Neural crest cell (in vitro differentiated cells): Measurements from ENCODE around the gene SNX9. TPM values are rescaled to one million over a fixed set of nuclear protein-coding genes. Genes with fewer than 3 reads are reported as not detected.
"Not testable (repeated sequence)": the region's sequence is repeated elsewhere in the genome, so short reads cannot be mapped to it uniquely, and the experiment has no call there.

Experiments used
- DNase-seq: peaks from one replicate; pipeline ENCODE4 v3.0.0; 2021; ENCODE audit warnings: low read depth, mixed read lengths, low spot score
- H3K27ac Mint-ChIP-seq: one replicate; pipeline ENCODE4 v1.8.0; 2021; ENCODE audit warnings: mild to moderate bottlenecking, mixed read lengths; ENCODE audit not compliant: unreplicated experiment
- H3K27me3 Mint-ChIP-seq: 2 replicates; pipeline ENCODE4 v1.8.0; 2021; ENCODE audit warnings: low read depth, mild to moderate bottlenecking, mixed read lengths
- H3K36me3 Mint-ChIP-seq: 2 replicates; pipeline ENCODE4 v1.8.0; 2021; ENCODE audit warnings: low read depth, mild to moderate bottlenecking, mixed read lengths
- H3K4me1 Mint-ChIP-seq: 2 replicates; pipeline ENCODE4 v1.8.0; 2021; ENCODE audit warnings: mixed read lengths
- H3K4me3 Mint-ChIP-seq: one replicate; pipeline ENCODE4 v1.8.0; 2021; ENCODE audit warnings: mild to moderate bottlenecking, mixed read lengths
- H3K9me3 Mint-ChIP-seq: 2 replicates; pipeline ENCODE4 v1.8.0; 2021; ENCODE audit warnings: mixed read lengths
- total RNA-seq: library from RNA; stranded (reverse); gene quantifications from 2 replicates; pipeline ENCODE4 v1.2.1, GENCODE V29; 2021
- TF ChIP-seq, protein P1 (sequence below): fragments of 200-600 bp; sonication (generic); conservative IDR thresholded peaks from 2 replicates; pipeline ENCODE4 v1.5.0; 2021; ENCODE audit warnings: antibody characterized with exemption, mild to moderate bottlenecking

Gene SNX9
- total RNA-seq, 1 donor from 2014 or later, result 18.1 TPM

DNA sequence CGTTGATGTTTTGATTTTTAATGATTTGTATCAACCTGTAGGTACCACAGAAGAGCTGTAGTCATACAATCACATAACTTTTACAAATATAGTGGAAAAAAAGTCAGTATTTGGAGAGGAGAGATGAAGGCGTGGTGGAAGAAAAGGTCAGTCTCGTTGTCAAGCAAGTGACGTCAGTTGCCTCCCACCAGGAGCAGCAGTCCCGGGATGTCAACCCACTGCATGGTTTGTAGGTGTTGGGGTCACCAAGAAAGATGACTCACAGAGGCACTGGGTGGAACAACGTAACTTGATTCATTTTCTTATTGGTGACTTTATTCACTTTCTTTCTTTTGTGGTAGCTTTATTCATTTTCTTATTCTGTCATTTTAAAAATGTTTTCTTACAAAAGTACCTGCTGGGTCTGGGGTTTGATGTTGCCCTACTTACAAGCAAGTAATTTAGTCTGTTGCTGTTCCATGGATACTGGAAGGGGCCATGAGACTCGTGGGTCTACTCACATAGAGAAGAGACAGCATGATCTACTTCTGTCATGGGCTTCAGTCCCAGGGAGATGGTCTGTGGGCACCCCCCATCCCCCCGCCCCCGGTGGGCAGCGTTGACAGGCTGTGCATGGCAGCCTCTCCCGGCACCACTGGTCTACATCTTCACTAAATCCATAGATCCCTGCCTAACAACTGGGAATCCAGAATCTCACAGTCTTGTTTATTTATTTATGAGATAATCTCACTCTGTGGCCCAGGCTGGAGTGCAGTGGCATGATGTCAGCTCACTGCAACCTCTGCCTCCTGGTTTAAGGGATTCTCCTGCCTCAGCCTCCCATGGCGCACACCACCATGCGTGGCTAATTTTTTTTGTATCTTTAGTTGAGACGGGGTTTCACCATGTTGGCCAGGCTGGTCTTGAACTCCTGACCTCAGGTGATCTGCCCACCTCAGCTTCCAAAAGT lies 122.2 kb downstream of the SNX9 start:
- TF ChIP-seq, protein P1, sequence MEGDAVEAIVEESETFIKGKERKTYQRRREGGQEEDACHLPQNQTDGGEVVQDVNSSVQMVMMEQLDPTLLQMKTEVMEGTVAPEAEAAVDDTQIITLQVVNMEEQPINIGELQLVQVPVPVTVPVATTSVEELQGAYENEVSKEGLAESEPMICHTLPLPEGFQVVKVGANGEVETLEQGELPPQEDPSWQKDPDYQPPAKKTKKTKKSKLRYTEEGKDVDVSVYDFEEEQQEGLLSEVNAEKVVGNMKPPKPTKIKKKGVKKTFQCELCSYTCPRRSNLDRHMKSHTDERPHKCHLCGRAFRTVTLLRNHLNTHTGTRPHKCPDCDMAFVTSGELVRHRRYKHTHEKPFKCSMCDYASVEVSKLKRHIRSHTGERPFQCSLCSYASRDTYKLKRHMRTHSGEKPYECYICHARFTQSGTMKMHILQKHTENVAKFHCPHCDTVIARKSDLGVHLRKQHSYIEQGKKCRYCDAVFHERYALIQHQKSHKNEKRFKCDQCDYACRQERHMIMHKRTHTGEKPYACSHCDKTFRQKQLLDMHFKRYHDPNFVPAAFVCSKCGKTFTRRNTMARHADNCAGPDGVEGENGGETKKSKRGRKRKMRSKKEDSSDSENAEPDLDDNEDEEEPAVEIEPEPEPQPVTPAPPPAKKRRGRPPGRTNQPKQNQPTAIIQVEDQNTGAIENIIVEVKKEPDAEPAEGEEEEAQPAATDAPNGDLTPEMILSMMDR, result no peak
- Mint-ChIP-seq H3K27me3 (no peaks in the 10 kb centered on the region), H3K36me3 (peaks cover 55% of the 10 kb centered on the region), H3K4me3 (no peak overlapping the region), H3K4me1 (no peaks in the 10 kb centered on the region), H3K27ac (no peak overlapping the region), H3K9me3 (peaks cover 11% of the 10 kb centered on the region)
- no peak for DNase-seq

DNA sequence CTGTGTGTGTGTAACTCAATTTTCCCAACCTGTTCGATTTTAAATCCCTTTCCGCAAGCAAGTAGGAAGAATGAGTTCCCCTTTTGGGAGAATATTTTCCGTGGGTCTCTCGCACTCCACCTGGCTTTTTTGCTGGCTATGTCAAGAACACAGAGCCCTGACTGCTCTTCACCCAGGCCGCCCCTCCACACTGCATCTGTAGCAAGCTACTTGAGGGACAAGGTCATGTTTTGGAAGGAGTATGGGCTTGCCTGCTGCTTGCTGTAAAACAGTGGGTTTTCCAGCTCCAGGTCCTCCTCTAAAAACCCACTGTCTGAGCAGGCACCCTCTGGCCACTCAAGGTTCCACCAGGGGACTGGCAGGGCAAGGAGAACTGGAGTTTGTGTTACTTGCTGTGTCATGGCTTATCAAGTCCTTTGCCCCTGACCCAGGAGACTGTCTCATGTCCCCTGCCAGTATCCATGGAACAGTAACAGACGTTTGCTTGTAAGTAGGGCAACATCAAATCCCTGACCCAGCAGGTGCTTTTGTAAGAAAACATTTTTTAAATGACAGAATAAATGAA lies 123.1 kb downstream of the SNX9 start:
- Mint-ChIP-seq H3K27ac (no peak overlapping the region), H3K27me3 (peaks cover 2% of the 10 kb centered on the region), H3K9me3 (peaks cover 16% of the 10 kb centered on the region), H3K4me1 (no peaks in the 10 kb centered on the region), H3K36me3 (peaks cover 58% of the 10 kb centered on the region), H3K4me3 (no peak overlapping the region)
- no peak for DNase-seq
- TF ChIP-seq, protein P1, result no peak

DNA sequence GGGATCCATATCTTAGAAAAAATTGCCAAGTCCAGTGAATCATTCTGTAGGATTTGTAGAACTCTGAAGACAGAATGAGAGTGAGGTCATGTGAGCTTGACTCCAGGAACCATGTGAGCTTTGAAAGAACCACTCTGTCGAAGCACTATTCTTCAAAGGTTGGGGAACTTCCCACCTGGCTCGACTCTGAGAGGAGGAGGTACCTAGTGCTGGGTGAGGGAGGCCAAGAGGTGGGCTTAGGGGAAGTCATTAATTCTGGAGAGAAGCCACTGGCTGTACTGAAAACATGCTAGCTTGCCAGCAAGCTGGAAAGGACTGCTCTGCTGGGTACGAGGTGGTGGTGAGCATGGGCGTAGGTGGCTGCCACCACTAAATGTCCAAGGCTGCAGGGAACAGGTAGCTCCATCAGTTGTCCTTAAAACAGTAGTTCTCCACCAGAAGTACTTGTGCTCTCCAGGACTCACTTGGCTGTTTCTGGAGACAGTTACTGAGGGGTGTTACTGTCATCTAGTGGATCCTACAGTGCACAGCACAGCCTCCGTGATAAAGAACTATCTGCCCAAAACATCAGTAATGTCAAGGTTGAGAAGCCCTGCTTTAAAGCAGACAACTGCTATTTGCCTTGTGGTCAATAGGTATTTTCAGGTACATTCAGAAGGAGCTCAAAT lies 124.0 kb downstream of the SNX9 start:
- DNase-seq, result no peak
- Mint-ChIP-seq H3K4me3 (no peak overlapping the region), H3K27ac (no peak overlapping the region), H3K4me1 (no peaks in the 10 kb centered on the region), H3K36me3 (peaks cover 57% of the 10 kb centered on the region), H3K27me3 (peaks cover 3% of the 10 kb centered on the region), H3K9me3 (peaks cover 17% of the 10 kb centered on the region)
- TF ChIP-seq, protein P1, result peak; percentile 46

DNA sequence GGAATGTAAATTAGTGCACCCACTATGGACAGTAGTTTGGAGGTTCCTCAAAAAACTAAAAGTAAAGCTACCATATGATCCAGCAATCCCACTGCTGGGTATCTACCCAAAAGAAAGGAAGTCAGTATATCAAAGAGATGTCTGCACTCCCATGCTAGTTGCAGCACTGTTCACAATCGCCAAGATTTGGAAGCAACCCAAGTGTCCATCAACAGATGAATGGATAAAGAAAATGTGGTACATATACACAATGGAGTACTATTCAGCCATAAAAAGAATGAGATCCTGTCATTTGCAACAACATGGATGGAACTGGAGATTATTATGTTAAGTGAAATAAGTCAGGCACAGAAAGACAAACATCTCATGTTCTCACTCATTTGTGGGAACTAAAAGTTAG lies 127.9 kb downstream of the SNX9 start:
- Mint-ChIP-seq H3K9me3 (peaks cover 17% of the 10 kb centered on the region), H3K36me3 (peaks cover 37% of the 10 kb centered on the region)
- H3K27ac Mint-ChIP-seq, H3K4me1 Mint-ChIP-seq, H3K27me3 Mint-ChIP-seq, DNase-seq, H3K4me3 Mint-ChIP-seq: not testable (repeated sequence)

DNA sequence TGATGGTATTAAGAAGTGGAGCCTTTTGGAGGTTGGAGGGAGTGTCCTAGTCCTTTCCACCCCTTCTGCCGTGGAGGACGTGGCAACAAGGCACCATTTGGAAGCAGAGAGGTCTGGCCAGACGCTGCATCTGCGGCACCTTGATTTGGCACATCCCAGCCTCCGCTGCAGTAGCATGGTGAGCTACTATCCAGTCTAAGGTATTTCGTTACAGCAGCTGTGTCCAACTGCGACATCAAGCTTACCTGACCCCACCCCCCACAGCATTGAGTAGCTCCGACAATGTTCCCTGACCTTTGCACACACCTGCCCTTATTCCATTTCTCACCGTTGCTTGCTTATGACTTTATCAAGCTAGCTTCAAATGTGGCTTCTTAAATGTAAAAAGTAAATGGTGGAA lies 128.8 kb downstream of the SNX9 start:
- TF ChIP-seq, protein P1, result no peak
- peaks cover 27% of the 10 kb centered on the region for H3K36me3 Mint-ChIP-seq
- H3K4me1 Mint-ChIP-seq, result no peaks in the 10 kb centered on the region
- peaks cover 6% of the 10 kb centered on the region for H3K27me3 Mint-ChIP-seq
- no peak for DNase-seq
- H3K9me3 Mint-ChIP-seq, result peaks cover 17% of the 10 kb centered on the region
- no peak overlapping the region for H3K4me3 Mint-ChIP-seq
- no peak overlapping the region for H3K27ac Mint-ChIP-seq
